GM20431 (cell line): Measurements from ENCODE around the gene TINAGL1.

Experiments
- in situ Hi-C: fragments of 300-500 bp; cut with MseI, MboI; formaldehyde crosslinking; loops from one replicate; pipeline ENCODE4 v1.15.0; 2020; ENCODE audit warnings: low sequenced_read_pairs; ENCODE audit not compliant: unreplicated experiment

Gene TINAGL1

GRCh38 chr1:31600641-31601040 lies 24.3 kb downstream of the TINAGL1 start:
- in situ Hi-C loops: no loop called here

DNA sequence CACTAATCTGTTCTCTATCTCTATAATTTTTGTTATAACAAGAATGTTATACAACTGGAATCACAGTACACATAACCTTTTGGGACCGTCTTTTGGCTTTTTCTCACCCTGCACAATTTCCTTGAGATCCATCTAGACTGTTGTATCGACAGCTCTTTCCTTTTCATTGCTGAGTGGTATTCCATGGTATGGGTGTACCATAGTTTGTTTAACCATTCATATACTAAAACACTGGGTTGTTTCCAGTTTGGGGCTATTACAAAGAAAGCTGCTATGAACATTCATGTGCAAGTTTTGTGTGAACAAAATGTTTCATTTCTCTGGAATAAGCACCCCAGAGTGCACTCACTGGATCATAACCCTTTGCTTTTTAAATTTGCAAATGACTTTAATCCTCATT lies 25.8 kb downstream of the TINAGL1 start:
- in situ Hi-C loops: no loop called here

DNA sequence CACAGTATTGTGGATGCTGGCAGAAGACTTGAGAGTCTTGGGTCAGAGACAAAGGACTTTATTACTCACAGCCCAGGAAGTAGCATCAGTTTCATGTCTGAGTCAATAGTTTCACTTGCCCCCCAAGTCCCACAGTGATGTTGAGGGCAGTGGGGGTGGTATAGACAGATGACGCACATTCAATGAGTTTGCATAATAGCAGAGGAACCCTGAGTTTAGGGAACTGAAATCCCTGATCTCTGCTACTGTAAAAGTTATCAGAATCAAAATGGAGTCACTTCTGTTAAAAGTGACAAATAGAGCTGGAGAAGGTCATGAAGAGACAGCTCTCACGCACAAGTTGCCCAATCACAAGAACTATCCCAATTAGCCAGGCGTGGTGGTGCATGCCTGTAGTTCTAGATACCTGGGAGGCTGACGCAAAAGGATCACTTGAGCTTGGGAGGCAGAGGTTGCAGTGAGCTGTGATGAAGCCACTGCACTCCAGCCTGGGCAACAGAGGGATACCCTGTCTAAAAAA lies 29.7 kb downstream of the TINAGL1 start:
- in situ Hi-C loops: no loop called here

- in situ Hi-C loops: no loop called here
Observed at GRCh38 chr1:31607360-31607759, 31.0 kb downstream of the TINAGL1 start.

GRCh38 chr1:31609514-31610118 lies 33.3 kb downstream of the TINAGL1 start:
- in situ Hi-C loops: no loop called here

GRCh38 chr1:31614414-31615005 lies 38.2 kb downstream of the TINAGL1 start:
- in situ Hi-C loops: no loop called here

GRCh38 chr1:31615414-31615813 lies 39.1 kb downstream of the TINAGL1 start:
- in situ Hi-C loops: no loop called here

GRCh38 chr1:31615939-31616338 lies 39.6 kb downstream of the TINAGL1 start:
- in situ Hi-C loops: no loop called here

DNA sequence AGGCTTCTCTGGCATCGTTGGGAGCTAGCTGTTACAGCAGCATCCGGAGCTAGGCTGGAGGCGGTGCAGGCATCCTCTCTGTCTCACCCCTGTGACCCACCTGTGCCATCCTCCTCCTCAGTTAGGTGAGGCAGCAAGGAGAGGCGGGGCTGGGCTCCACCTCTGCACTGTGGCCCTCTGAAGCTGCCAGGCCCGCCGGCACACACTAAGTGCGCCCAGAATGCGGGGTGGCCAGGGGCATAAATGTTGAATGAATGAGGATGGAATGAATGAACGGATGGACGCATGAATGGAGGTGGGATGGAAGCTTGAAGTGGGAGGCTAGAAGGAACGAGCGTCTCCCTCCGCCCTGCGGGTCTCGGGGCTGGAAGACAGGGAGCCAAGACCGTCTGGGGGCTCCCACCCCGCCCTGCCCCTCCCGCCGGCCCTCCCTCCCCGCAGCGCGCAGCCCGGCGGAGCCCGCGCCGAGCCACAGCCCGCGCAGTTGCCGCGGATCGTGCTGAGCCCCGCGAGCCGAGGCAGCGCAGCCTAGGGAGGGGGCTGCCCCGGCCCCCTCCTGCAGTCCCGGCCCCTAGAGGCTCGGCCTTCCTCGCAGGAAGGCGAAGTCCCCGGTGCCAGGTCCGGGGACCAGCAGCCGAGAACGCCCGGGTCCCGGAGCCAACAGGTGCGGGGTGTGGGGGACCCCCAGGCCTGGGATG lies 41.1 kb downstream of the TINAGL1 start, which contains the start of gene HCRTR1:
Gene HCRTR1 (plus strand): TSS at position 472 of the 698 bp plus-strand sequence. CDS start 1,504 bp downstream, outside the sequence.
- in situ Hi-C loops: no loop called here

DNA sequence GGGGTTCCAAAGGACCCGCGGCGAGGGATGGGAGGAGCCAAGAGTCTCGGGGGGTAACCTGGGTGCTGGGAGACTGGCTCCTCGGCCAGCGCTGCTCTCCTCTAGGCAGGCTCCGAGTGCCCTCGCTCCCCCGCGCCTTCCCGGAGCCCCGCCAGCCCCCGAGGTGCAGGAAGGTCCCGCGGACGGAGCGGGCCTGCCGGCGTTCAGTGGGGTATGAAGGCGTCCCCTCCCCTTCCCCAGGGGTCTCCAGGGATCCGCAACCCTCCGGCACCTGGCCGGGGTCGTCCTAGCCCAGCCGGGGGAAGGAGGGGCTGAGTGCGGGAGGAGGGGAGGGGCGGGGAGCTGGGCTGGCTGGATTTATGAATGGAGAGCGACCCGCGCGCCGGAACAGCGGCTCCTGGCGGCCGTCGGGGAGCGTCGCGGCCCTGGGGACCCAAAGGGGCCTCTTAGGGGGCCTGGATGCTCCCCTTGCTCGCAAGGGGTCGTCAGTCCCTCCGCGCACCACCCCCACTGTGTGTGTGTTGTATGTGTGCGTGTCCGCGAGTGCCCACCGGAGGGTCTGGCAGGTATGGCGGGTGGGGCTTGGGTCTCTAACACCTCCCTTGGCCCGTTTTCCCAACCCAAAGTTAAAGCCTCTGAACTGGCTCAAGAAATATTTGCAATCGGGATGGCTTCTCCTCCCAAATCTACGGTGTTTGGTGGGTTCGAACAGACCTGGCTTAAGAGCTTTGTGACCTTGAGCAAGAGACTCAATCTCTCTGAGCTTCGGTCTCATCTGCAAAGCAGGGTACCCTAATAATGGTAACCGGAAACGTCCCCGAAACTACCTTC lies 41.8 kb downstream of the TINAGL1 start:
- in situ Hi-C loops: no loop called here

DNA sequence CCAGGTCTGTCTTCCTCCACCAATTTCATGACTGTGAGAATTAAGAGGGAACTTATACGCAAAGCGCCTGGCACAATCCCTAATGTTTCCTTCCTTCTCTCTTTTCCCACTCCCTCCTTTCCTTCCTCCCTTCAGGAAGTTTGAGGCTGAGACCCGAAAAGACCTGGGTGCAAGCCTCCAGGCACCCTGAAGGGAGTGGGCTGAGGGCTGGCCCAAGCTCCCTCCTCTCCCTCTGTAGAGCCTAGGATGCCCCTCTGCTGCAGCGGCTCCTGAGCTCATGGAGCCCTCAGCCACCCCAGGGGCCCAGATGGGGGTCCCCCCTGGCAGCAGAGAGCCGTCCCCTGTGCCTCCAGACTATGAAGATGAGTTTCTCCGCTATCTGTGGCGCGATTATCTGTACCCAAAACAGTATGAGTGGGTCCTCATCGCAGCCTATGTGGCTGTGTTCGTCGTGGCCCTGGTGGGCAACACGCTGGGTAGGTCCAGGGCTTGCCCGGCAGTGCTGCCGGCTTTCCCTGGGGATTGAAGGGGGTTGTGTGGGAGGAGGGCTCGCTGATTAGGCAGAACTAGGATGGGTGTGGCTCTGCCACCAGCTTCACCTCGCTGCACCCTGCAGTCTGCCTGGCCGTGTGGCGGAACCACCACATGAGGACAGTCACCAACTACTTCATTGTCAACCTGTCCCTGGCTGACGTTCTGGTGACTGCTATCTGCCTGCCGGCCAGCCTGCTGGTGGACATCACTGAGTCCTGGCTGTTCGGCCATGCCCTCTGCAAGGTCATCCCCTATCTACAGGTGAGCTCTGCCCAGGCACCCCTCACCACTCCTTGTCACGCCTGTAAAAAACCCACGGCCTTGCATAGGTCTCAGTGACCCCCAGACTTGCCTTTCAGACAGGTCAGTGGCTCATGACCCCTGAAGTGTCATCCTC lies 42.9 kb downstream of the TINAGL1 start:
- in situ Hi-C loops: no loop called here

DNA sequence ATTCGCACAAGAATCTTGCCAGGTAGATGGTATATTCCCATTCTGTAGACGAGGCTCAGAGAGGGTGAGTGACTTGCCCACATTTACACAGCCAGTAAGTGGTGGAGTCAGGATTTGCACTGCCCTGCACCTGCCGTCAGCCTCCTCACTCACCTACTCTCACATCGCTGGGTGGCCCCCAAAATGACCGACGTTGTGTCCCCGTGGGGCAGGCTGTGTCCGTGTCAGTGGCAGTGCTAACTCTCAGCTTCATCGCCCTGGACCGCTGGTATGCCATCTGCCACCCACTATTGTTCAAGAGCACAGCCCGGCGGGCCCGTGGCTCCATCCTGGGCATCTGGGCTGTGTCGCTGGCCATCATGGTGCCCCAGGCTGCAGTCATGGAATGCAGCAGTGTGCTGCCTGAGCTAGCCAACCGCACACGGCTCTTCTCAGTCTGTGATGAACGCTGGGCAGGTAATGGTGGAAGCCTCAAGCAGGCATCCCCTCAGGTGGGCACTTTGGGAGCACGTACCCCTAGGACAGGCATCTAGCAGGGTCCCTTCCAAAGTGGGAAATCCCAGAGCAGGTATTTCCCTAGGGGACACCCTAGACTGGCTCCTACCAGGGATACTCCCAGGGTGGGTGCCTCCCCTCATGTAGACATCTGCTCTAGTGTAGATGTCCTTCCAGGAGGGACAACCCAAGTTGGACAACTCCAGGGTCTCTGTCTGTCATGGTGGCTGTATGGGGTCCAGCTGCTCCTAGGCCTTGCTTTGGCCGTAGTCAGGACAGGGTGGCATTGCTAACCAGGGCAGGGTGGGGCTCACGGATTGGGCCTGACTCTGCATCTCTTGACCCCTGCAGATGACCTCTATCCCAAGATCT lies 44.5 kb downstream of the TINAGL1 start:
- in situ Hi-C loops: no loop called here

DNA sequence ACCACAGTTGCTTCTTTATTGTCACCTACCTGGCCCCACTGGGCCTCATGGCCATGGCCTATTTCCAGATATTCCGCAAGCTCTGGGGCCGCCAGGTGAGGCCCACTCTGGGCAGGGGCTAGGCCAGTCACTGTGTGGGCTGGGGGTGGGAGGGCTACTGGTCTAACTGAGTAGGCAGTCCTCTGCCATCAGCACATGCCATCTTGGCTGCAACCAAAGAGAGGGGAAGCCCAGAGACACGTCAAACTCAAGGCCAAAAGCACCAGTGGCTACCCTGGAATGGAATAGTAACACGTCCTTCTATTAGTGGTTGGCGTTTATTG lies 45.1 kb downstream of the TINAGL1 start:
- in situ Hi-C loops: no loop called here

GRCh38 chr1:31621847-31622730 lies 45.8 kb downstream of the TINAGL1 start:
- in situ Hi-C loops: no loop called here

DNA sequence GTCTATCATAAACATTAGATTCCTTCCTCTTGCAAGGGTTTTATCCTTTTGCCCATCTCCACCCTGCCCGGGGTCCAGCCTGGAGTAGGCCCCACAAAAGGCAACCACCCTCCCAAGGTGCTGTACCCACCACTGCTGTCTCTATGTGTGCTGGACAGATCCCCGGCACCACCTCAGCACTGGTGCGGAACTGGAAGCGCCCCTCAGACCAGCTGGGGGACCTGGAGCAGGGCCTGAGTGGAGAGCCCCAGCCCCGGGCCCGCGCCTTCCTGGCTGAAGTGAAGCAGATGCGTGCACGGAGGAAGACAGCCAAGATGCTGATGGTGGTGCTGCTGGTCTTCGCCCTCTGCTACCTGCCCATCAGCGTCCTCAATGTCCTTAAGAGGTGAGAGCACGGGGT lies 47.0 kb downstream of the TINAGL1 start:
- in situ Hi-C loops: no loop called here

DNA sequence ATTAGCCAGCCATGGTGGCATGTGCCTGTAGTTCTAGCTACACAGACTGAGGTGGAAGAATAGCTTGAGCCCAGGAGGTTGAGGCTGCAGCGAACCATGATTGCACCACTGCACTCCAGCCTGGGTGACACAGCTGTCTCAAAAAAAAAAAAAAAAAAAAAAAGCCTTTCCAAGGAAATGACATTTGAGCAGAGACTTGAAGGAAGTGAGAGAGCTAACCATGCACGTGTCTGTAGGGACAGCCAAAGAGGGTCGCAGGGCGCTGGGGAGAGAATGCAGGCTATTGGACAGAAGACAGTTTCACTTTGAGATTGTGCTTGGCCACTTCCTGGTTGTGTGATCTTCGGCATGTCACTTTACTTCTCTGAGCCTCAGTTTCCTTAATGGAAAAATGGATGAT lies 48.0 kb downstream of the TINAGL1 start:
- in situ Hi-C loops: no loop called here

DNA sequence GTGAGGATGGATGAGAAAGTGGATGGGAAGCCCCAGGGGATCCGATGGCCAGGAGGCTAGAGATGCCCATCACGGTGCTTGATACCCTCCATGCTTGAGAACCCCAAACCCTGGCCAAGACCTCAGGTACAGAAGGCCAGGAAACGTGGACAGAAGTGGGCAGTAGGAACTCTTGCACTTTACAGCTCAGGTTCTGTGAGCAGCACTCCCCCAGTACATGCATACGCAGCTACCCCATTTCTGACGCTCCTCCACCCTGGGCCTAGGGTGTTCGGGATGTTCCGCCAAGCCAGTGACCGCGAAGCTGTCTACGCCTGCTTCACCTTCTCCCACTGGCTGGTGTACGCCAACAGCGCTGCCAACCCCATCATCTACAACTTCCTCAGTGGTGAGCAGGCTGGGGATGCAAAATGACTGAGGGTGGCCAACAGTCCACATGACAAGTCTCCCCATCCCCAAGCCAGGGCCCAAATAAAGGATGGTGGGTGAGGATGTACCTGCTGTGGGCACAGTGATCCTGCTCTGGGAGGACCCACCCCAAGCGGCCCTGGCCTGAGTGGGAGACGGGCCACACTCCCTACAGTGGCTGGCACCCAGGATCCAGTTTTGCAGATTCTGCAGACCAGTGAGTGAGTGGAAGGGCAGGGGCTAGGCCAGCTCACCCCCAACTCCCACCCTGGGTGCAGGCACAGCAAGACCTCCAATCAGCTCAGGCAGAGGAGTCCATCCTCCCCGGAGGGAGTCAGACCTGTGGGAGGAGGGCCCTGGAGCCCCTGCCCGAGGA lies 48.6 kb downstream of the TINAGL1 start:
- in situ Hi-C loops: no loop called here
